Kidney epithelial cell (primary cell): ENCODE results near the gene FASTKD3. TPM values are rescaled to one million over a fixed set of nuclear protein-coding genes. Genes with fewer than 3 reads are reported as not detected.
A peak's percentile ranks its signal among the peaks of the same experiment; 100 is the strongest.
"Not testable (repeated sequence)": the region's sequence is repeated elsewhere in the genome, so short reads cannot be mapped to it uniquely, and the experiment has no call there.

Experiments
- DNase-seq: peaks from one replicate; pipeline ENCODE4 v3.0.0-alpha.2; 2010; ENCODE audit warnings: low read depth
- H3K27me3 ChIP-seq: 2 replicates; pipeline ENCODE4 v1.6.0; 2011; ENCODE audit warnings: low read length; ENCODE audit not compliant: control insufficient read depth, insufficient read depth
- H3K36me3 ChIP-seq: 2 replicates; pipeline ENCODE4 v1.5.1; 2011; ENCODE audit warnings: low read length; ENCODE audit not compliant: control insufficient read depth, insufficient read depth
- H3K4me3 ChIP-seq: 2 replicates; pipeline ENCODE4 v1.5.1; 2011; ENCODE audit warnings: low read depth, mild to moderate bottlenecking, control low read depth, low read length
- CTCF ChIP-seq: IDR thresholded peaks from 2 replicates; pipeline ENCODE4 v1.5.1; 2011; ENCODE audit warnings: mild to moderate bottlenecking, moderate library complexity, low read length, control low read depth, inconsistent platforms; ENCODE audit not compliant: insufficient read depth, poor library complexity, severe bottlenecking
- total RNA-seq: library from RNA; depleted of rRNA; stranded (reverse); fragments of >200 nt; gene quantifications from 2 replicates; pipeline ENCODE4 v1.2.3, GENCODE V29; 2015

The FASTKD3 gene
- total RNA-seq: 16.2 and 17.0 TPM in 2 replicates

GRCh38 chr5:7868773-7869473 is at the start of gene FASTKD3, which contains the start of gene MTRR:
FASTKD3 (minus strand) TSS chr5:7869031; CDS start chr5:7868083, 948 bp downstream.
MTRR (plus strand) TSS chr5:7869148; CDS start chr5:7870795, 1,647 bp downstream.
- DNase-seq: peak; percentile 71
- Histone ChIP-seq H3K27me3 (no peaks in the 10 kb centered on the region), H3K36me3 (no peaks in the 10 kb centered on the region), H3K4me3 (peak within 1 kb of the TSS; percentile 86)
- TF ChIP-seq CTCF: no peak

GRCh38 chr5:7917130-7918123 is 48.6 kb upstream of the FASTKD3 start:
- H3K27me3 ChIP-seq: no peaks in the 10 kb centered on the region
- no peaks in the 10 kb centered on the region for H3K36me3 ChIP-seq
- H3K4me3 ChIP-seq: no peak overlapping the region
- no peak for TF ChIP-seq CTCF
- no peak for DNase-seq

- TF ChIP-seq CTCF: no peak
- no peaks in the 10 kb centered on the region for H3K36me3 ChIP-seq
- no peak overlapping the region for H3K4me3 ChIP-seq
- no peaks in the 10 kb centered on the region for H3K27me3 ChIP-seq
- peak; percentile 7 for DNase-seq
Measured at GRCh38 chr5:7916171-7916804, 47.5 kb upstream of the FASTKD3 start.

GRCh38 chr5:7911429-7911771 is 42.6 kb upstream of the FASTKD3 start:
- H3K4me3 ChIP-seq, H3K36me3 ChIP-seq, DNase-seq, H3K27me3 ChIP-seq: not testable (repeated sequence)

- H3K27me3 ChIP-seq: no peaks in the 10 kb centered on the region
- H3K36me3 ChIP-seq: no peaks in the 10 kb centered on the region
- TF ChIP-seq CTCF: no peak
- no peak for DNase-seq
- H3K4me3 ChIP-seq: no peak overlapping the region
Measured at GRCh38 chr5:7910738-7911428, 42.1 kb upstream of the FASTKD3 start.

GRCh38 chr5:7908317-7908716 is 39.5 kb upstream of the FASTKD3 start:
- DNase-seq: no peak
- Histone ChIP-seq H3K4me3 (no peak overlapping the region), H3K36me3 (no peaks in the 10 kb centered on the region), H3K27me3 (no peaks in the 10 kb centered on the region)
- no peak for TF ChIP-seq CTCF
